Fibroblast of skin of scalp (primary cell): ENCODE results near the gene PMPCA.

Experiments
- DNase-seq: peaks from one replicate; pipeline ENCODE4 v3.0.0-alpha.2; 2013

PMPCA gene

GRCh38 chr9:136373300-136374182 is 36.9 kb upstream of the PMPCA start, which contains the start of gene CARD9:
TSS of gene CARD9 (minus strand) at chr9:136373669. CDS start at chr9:136372078, 1,591 bp downstream.
- DNase-seq = no peak

GRCh38 chr9:136374183-136374575 is 36.3 kb upstream of the PMPCA start:
- no peak for DNase-seq

- DNase-seq = no peak
These were observed 35.4 kb upstream of the PMPCA start for GRCh38 chr9:136375096-136375495.

- no peak for DNase-seq
These were observed 34.0 kb upstream of the PMPCA start for GRCh38 chr9:136376457-136376856.

GRCh38 chr9:136377341-136378169 is 32.9 kb upstream of the PMPCA start:
- DNase-seq = no peak

- no peak for DNase-seq
These were observed 32.1 kb upstream of the PMPCA start for GRCh38 chr9:136378170-136379002.

GRCh38 chr9:136379003-136379287 is 31.5 kb upstream of the PMPCA start:
- DNase-seq = no peak

GRCh38 chr9:136379401-136379800 is 31.1 kb upstream of the PMPCA start:
- DNase-seq = no peak

GRCh38 chr9:136379891-136380290 is 30.6 kb upstream of the PMPCA start:
- no peak for DNase-seq

- DNase-seq = no peak
These were observed 30.1 kb upstream of the PMPCA start for GRCh38 chr9:136380381-136380780.

- no peak for DNase-seq
These were observed 29.1 kb upstream of the PMPCA start for GRCh38 chr9:136381311-136381710.

GRCh38 chr9:136381966-136382513 is 28.4 kb upstream of the PMPCA start:
- DNase-seq = no peak

- no peak for DNase-seq
These were observed 27.0 kb upstream of the PMPCA start for GRCh38 chr9:136383436-136383835.

- DNase-seq = no peak
These were observed 25.4 kb upstream of the PMPCA start for GRCh38 chr9:136385015-136385414.

GRCh38 chr9:136386018-136386417 is 24.4 kb upstream of the PMPCA start:
- DNase-seq = no peak

- DNase-seq = no peak
These were observed 23.2 kb upstream of the PMPCA start for GRCh38 chr9:136387217-136387616.

GRCh38 chr9:136389396-136389795 is 21.1 kb upstream of the PMPCA start:
- DNase-seq = no peak

- no peak for DNase-seq
These were observed 18.5 kb upstream of the PMPCA start for GRCh38 chr9:136391737-136392537.

GRCh38 chr9:136392538-136393449 is 17.7 kb upstream of the PMPCA start:
- no peak for DNase-seq

GRCh38 chr9:136393531-136393930 is 16.9 kb upstream of the PMPCA start:
- DNase-seq = no peak
